ENCODE measurements around the gene CDK1. TPM values are rescaled to one million over a fixed set of nuclear protein-coding genes. Genes with fewer than 3 reads are reported as not detected.

Gene CDK1
- total RNA-seq, 1 experiment from 2014 or later = 78.9 TPM

- Histone ChIP-seq H3K56ac (ENCODE audit: insufficient read length, low read depth, low read length) (no peak overlapping the region), H3K4ac (ENCODE audit: low read depth, low read length) (no peak overlapping the region), H2BK15ac (ENCODE audit: low read depth, low read length) (no peak overlapping the region), H3K4me1 (ENCODE audit: insufficient read depth, low read length) (no peaks in the 10 kb centered on the region), H3K4me2 (ENCODE audit: insufficient read depth, insufficient read length, low read length) (no peak overlapping the region), H2BK120ac (ENCODE audit: low read depth, low read length, poor library complexity, severe bottlenecking) (no peak overlapping the region), H4K91ac (ENCODE audit: insufficient read length, low read depth, low read length) (no peak overlapping the region), H3K79me1 (ENCODE audit: insufficient read depth, low read depth, low read length, poor library complexity, severe bottlenecking) (no peaks in the 10 kb centered on the region), H3K79me2 (ENCODE audit: insufficient read depth, low read length) (no peaks in the 10 kb centered on the region), H2AFZ (ENCODE audit: low read length) (no peak overlapping the region), H3T11ph (ENCODE audit: low read length) (no peak overlapping the region), H3K18ac (ENCODE audit: insufficient read length, low read depth, low read length) (no peak overlapping the region), H3K9ac (ENCODE audit: extremely low read depth, insufficient read length, low read length) (no peak overlapping the region), H2AK5ac (ENCODE audit: insufficient read length, low read length) (no peak overlapping the region), H2BK5ac (ENCODE audit: insufficient read length, low read length) (no peak overlapping the region), H2BK12ac (ENCODE audit: insufficient read length, low read depth, low read length) (no peak overlapping the region), H3K23me2 (ENCODE audit: insufficient read length, low read depth, low read length, poor library complexity, severe bottlenecking) (no peaks in the 10 kb centered on the region), H4K5ac (ENCODE audit: insufficient read length, low read depth, low read length) (no peak overlapping the region), H4K8ac (replicated peaks; ENCODE audit: insufficient read length, low read depth, low read length) (no peak overlapping the region), H2BK20ac (ENCODE audit: low read depth, low read length, poor library complexity, severe bottlenecking) (no peak overlapping the region), H3K9me3 (ENCODE audit: control insufficient read depth, low read depth, low read length) (no peaks in the 10 kb centered on the region), H3K27ac (ENCODE audit: insufficient read length, low read depth, low read length) (no peak overlapping the region), H4K20me1 (ENCODE audit: control insufficient read depth, insufficient read depth, insufficient read length) (no peaks in the 10 kb centered on the region), H3K23ac (ENCODE audit: insufficient read length, low read depth, low read length) (no peak overlapping the region), H3K27me3 (ENCODE audit: insufficient read depth, low read length) (no peaks in the 10 kb centered on the region), H3K14ac (ENCODE audit: insufficient read depth, low read length) (no peak overlapping the region)
- Mint-ChIP-seq H3K4me3 (no peak overlapping the region), H3K27ac (no peak overlapping the region), H3K36me3 (ENCODE audit: insufficient read depth in 1 of 3, low read depth in 3 of 3) (no peaks in the 10 kb centered on the region), H3K4me1 (peaks cover 3 to 5% of the 10 kb centered on the region in 2 experiments; a peak in 2 of 4 replicates), H3K9me3 (no peaks in the 10 kb centered on the region), H3K27me3 (ENCODE audit: low read depth) (no peaks in the 10 kb centered on the region)
- no peak for DNase-seq
- no peak for TF ChIP-seq CTCF (conservative IDR thresholded peaks at IDR 0.05)
- WGBS (ENCODE audit: extremely low coverage, insufficient read length, low lambda C conversion rate) = no CpG with 5 or more reads among the region's 3 CpGs
Measured at GRCh38 chr10:60818134-60818770, 40.0 kb downstream of the CDK1 start.
